Hippocampal formation (tissue), 2 donors: Measurements from ENCODE around the gene PDE6B.
"Not testable (repeated sequence)": the region's sequence is repeated elsewhere in the genome, so short reads cannot be mapped to it uniquely, and the experiment has no call there.

Experiments
- DNase-seq, 2 donors: peaks; one replicate each; lab custom pipeline; 2025; lab: John Stamatoyannopoulos, UW

PDE6B gene

GRCh38 chr4:622071-622995 is 3.0 kb upstream of the PDE6B start:
- no peak for DNase-seq

GRCh38 chr4:622996-623913 is 2.1 kb upstream of the PDE6B start:
- no peak for DNase-seq

GRCh38 chr4:623914-624566 is 1.3 kb upstream of the PDE6B start:
- no peak for DNase-seq

- DNase-seq = no peak
Observed at GRCh38 chr4:625631-626161, 323 bp downstream of the PDE6B start.

GRCh38 chr4:626201-627091 is 1.1 kb downstream of the PDE6B start:
- no peak for DNase-seq

GRCh38 chr4:627347-628125 is 2.2 kb downstream of the PDE6B start:
- no peak for DNase-seq

- DNase-seq = no peak
Observed at GRCh38 chr4:628311-628741, 3.0 kb downstream of the PDE6B start.

- no peak for DNase-seq
Observed at GRCh38 chr4:628821-629635, 3.7 kb downstream of the PDE6B start.

- no peak for DNase-seq
Observed at GRCh38 chr4:629636-629914, 4.2 kb downstream of the PDE6B start.

GRCh38 chr4:629915-630641 is 4.7 kb downstream of the PDE6B start:
- DNase-seq = no peak

GRCh38 chr4:630656-631055 is 5.3 kb downstream of the PDE6B start:
- DNase-seq = no peak

- no peak for DNase-seq
Observed at GRCh38 chr4:632196-632790, 6.9 kb downstream of the PDE6B start.

- no peak for DNase-seq
Observed at GRCh38 chr4:632926-633325, 7.6 kb downstream of the PDE6B start.

- no peak for DNase-seq
Observed at GRCh38 chr4:633406-633805, 8.0 kb downstream of the PDE6B start.

- no peak for DNase-seq
Observed at GRCh38 chr4:633976-634598, 8.7 kb downstream of the PDE6B start.

- DNase-seq = no peak
Observed at GRCh38 chr4:634599-634985, 9.2 kb downstream of the PDE6B start.

- not testable (repeated sequence) for DNase-seq
Observed at GRCh38 chr4:635066-635835, 9.9 kb downstream of the PDE6B start.
